Measurements from ENCODE around the gene STX8. TPM values are rescaled to one million over a fixed set of nuclear protein-coding genes. Genes with fewer than 3 reads are reported as not detected.

The STX8 gene
- total RNA-seq, 1 donor from 2014 or later: 50.6 TPM

DNA sequence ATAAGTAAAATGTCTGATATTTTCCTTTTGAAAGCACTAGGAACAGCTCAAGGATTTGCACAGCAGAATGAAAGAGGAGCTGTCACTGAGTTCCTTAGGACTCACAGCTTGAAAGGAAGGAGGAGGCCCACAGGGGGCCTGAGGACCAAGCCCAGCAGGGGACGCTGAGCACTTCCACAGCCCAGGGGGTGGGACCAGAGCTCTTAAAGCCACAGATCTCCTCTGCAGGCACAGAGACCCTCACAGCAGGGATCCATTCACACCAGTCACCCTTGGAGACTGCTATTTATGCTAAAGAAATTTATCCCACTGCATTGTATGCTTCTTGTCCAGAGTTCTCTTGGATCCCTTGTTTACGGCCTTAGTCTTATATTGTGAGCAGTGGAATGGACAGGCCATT lies 253.3 kb downstream of the STX8 start:
- Mint-ChIP-seq H3K27me3 (ENCODE audit: low read depth) (no peaks in the 10 kb centered on the region), H3K4me3 (ENCODE audit: unreplicated experiment) (no peak overlapping the region)

DNA sequence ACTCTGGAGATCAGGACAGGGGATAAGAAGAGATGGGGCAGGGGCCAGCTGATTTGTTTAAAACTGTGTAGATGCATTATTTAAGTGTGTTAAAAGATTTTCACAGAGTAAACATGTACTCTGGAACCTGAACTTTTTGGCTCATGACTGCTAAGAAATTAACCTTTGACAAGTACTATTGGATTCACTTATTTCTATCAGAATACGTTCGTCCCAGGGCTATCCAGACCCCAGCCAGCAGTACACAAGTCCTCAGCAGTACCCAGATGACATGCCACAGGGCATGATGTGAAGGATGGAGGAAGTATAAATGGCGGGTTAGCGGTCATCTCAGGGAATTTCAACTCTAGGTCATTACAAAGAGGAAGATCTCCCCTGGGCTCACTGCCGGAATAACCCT lies 253.7 kb downstream of the STX8 start:
- Mint-ChIP-seq H3K27me3 (ENCODE audit: low read depth) (no peaks in the 10 kb centered on the region), H3K4me1 (ENCODE audit: low read depth) (peaks cover 6% of the 10 kb centered on the region), H3K4me3 (ENCODE audit: unreplicated experiment) (no peak overlapping the region), H3K36me3 (ENCODE audit: low read depth) (peaks cover 10% of the 10 kb centered on the region), H3K27ac (ENCODE audit: unreplicated experiment) (no peak overlapping the region), H3K9me3 (ENCODE audit: low read depth) (peaks cover 16% of the 10 kb centered on the region)
- no peak for DNase-seq (ENCODE audit: low spot score)
- TF ChIP-seq, protein P1, sequence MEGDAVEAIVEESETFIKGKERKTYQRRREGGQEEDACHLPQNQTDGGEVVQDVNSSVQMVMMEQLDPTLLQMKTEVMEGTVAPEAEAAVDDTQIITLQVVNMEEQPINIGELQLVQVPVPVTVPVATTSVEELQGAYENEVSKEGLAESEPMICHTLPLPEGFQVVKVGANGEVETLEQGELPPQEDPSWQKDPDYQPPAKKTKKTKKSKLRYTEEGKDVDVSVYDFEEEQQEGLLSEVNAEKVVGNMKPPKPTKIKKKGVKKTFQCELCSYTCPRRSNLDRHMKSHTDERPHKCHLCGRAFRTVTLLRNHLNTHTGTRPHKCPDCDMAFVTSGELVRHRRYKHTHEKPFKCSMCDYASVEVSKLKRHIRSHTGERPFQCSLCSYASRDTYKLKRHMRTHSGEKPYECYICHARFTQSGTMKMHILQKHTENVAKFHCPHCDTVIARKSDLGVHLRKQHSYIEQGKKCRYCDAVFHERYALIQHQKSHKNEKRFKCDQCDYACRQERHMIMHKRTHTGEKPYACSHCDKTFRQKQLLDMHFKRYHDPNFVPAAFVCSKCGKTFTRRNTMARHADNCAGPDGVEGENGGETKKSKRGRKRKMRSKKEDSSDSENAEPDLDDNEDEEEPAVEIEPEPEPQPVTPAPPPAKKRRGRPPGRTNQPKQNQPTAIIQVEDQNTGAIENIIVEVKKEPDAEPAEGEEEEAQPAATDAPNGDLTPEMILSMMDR (IDR thresholded peaks at IDR 0.05): no peak

More for the DNA sequence above, 253.3 kb downstream of the STX8 start:
- DNase-seq (ENCODE audit: low spot score): no peak
- Mint-ChIP-seq H3K4me1 (ENCODE audit: low read depth) (peaks cover 6% of the 10 kb centered on the region), H3K9me3 (ENCODE audit: low read depth) (peaks cover 13% of the 10 kb centered on the region), H3K36me3 (ENCODE audit: low read depth) (peaks cover 7% of the 10 kb centered on the region), H3K27ac (ENCODE audit: unreplicated experiment) (no peak overlapping the region)
- TF ChIP-seq, protein P1 (IDR thresholded peaks at IDR 0.05): no peak

DNA sequence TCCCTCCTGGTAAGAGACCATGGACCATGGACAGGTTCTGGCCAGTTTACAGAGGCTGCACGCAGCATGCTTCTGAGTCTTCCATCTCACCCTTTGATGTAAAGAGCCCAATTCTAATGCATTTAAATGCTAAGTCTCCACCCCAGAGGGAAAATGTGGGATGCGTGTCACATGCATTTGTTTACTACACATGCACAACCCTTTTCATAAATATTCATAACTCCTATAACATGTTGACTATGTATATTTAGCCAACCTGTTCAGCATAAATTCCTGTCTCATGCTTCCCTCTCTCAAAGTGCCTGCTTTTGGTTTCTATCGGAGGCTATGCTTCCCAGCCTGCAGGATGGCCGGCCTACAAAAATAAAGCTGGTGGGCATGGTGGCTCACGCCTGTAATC lies 260.3 kb downstream of the STX8 start:
- H3K4me3 Mint-ChIP-seq (ENCODE audit: unreplicated experiment): no peak overlapping the region
- H3K4me1 Mint-ChIP-seq (ENCODE audit: low read depth): no peaks in the 10 kb centered on the region
- no peak overlapping the region for H3K27ac Mint-ChIP-seq (ENCODE audit: unreplicated experiment)
- TF ChIP-seq, protein P1 (IDR thresholded peaks at IDR 0.05): no peak
- peaks cover 11% of the 10 kb centered on the region for H3K36me3 Mint-ChIP-seq (ENCODE audit: low read depth)
- H3K27me3 Mint-ChIP-seq (ENCODE audit: low read depth): no peaks in the 10 kb centered on the region
- no peak for DNase-seq (ENCODE audit: low spot score)
- peaks cover 17% of the 10 kb centered on the region for H3K9me3 Mint-ChIP-seq (ENCODE audit: low read depth)

DNA sequence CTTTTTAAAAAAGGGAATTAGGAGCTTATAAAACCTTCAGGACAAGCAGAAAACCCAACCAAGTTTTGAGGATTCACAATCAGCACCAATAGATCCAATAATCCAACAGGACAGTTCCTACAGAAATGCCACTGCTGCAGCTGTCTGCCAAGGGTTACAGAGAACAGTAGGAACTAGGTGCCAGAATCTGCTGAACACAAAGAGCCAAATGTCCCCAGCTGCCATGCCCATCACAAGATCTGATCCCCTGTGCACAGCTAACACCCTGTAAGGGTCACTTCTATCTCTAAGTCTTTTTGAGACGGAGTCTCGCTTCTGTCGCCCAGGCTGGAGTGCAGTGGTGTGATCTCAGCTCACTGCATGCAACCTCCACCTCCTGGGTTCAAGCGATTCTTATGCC lies 262.3 kb downstream of the STX8 start:
- Mint-ChIP-seq H3K27me3 (ENCODE audit: low read depth) (no peaks in the 10 kb centered on the region), H3K27ac (ENCODE audit: unreplicated experiment) (no peak overlapping the region), H3K4me3 (ENCODE audit: unreplicated experiment) (no peak overlapping the region), H3K4me1 (ENCODE audit: low read depth) (no peaks in the 10 kb centered on the region), H3K36me3 (ENCODE audit: low read depth) (peaks cover 5% of the 10 kb centered on the region), H3K9me3 (ENCODE audit: low read depth) (peaks cover 10% of the 10 kb centered on the region)
- no peak for DNase-seq (ENCODE audit: low spot score)
- TF ChIP-seq, protein P1 (IDR thresholded peaks at IDR 0.05): no peak

DNA sequence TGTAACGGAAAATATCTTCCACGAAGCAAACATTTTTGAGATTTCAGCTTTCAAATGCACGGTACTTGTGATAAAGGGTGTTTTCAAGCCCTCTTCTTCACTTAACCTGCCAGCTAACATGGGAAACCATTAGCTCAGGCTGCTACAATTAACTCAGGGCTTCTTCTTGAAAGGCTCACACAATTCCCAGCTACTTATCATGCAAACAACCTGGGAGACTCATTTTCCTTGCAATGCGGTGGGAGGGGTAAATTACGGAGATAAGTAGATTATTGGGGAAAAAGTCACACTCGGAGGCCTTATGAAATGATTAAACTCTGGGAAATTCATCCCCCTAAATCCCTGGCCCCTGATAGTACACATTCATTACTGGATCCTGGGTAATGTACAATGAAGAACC lies 266.4 kb downstream of the STX8 start:
- no peak overlapping the region for H3K4me3 Mint-ChIP-seq (ENCODE audit: unreplicated experiment)
- peaks cover 12% of the 10 kb centered on the region for H3K4me1 Mint-ChIP-seq (ENCODE audit: low read depth)
- TF ChIP-seq, protein P1 (IDR thresholded peaks at IDR 0.05): no peak
- no peaks in the 10 kb centered on the region for H3K9me3 Mint-ChIP-seq (ENCODE audit: low read depth)
- no peak for DNase-seq (ENCODE audit: low spot score)
- no peaks in the 10 kb centered on the region for H3K36me3 Mint-ChIP-seq (ENCODE audit: low read depth)
- H3K27me3 Mint-ChIP-seq (ENCODE audit: low read depth): no peaks in the 10 kb centered on the region
- H3K27ac Mint-ChIP-seq (ENCODE audit: unreplicated experiment): no peak overlapping the region
